ENCODE measurements around the gene EFCAB6.

EFCAB6 gene

GRCh38 chr22:43750751-43751150 lies 61.4 kb downstream of the EFCAB6 start:
- Histone ChIP-seq H3K79me2 (ENCODE audit: control insufficient read depth, low read length) (no peaks in the 10 kb centered on the region), H3K27me3 (ENCODE audit: control insufficient read depth, low read length) (peaks cover 2% of the 10 kb centered on the region; the same call in 1 of the 2 replicates), H4K20me1 (ENCODE audit: control insufficient read depth, insufficient read depth, low read depth, low read length) (no peaks in the 10 kb centered on the region), H3K36me3 (ENCODE audit: control insufficient read depth, low read length) (no peaks in the 10 kb centered on the region), H3K4me3 (ENCODE audit: low read length) (no peak overlapping the region), H3F3A (ENCODE audit: control insufficient read depth, insufficient read depth) (no peaks in the 10 kb centered on the region), H3K27ac (ENCODE audit: low read depth, low read length) (no peak overlapping the region), H3K4me1 (ENCODE audit: control insufficient read depth, low read length) (no peaks in the 10 kb centered on the region), H3K4me2 (ENCODE audit: low read length) (no peak overlapping the region), H3K9me3 (ENCODE audit: control insufficient read depth, insufficient read depth, low read length) (no peaks in the 10 kb centered on the region), H3K9me2 (replicated peaks; ENCODE audit: control insufficient read depth, low read length) (no peaks in the 10 kb centered on the region)
- TF ChIP-seq CTCF (IDR thresholded peaks at IDR 0.05; ENCODE audit: low read depth, low read length, poor library complexity, severe bottlenecking) = no peak
- no peak for TF ChIP-seq EZH2phosphoT487 (IDR thresholded peaks at IDR 0.05; ENCODE audit: borderline replicate concordance, low read length)

DNA sequence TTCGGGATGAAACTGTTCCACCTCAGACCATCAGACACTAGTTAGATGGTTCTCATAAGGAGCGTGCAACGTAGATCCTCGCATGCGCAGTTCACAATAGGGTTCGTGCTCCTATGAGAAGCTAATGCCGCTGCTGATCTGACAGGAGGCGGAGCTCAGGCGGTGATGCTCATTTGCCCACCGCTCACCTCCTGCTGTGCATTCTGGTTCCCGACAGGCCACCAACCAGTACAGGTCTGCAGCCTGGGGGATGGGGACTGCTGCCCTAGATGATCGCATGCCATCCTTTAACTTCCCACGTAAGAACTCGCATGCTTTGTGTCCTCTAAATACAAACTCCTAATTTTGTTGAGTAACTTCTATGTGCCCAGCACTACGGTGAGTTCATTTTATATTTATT lies 62.6 kb downstream of the EFCAB6 start:
- Histone ChIP-seq H3K79me2 (ENCODE audit: control insufficient read depth, low read length) (no peaks in the 10 kb centered on the region), H3K9me2 (replicated peaks; ENCODE audit: control insufficient read depth, low read length) (no peaks in the 10 kb centered on the region), H4K20me1 (ENCODE audit: control insufficient read depth, insufficient read depth, low read depth, low read length) (no peaks in the 10 kb centered on the region), H3K36me3 (ENCODE audit: control insufficient read depth, low read length) (no peaks in the 10 kb centered on the region), H3K27ac (ENCODE audit: low read depth, low read length) (no peak overlapping the region), H3F3A (ENCODE audit: control insufficient read depth, insufficient read depth) (no peaks in the 10 kb centered on the region), H3K4me3 (ENCODE audit: low read length) (no peak overlapping the region), H3K27me3 (ENCODE audit: control insufficient read depth, low read length) (peaks cover 2% of the 10 kb centered on the region; the same call in 1 of the 2 replicates), H3K4me1 (ENCODE audit: control insufficient read depth, low read length) (no peaks in the 10 kb centered on the region), H3K9me3 (ENCODE audit: control insufficient read depth, insufficient read depth, low read length) (no peaks in the 10 kb centered on the region), H3K4me2 (ENCODE audit: low read length) (no peak overlapping the region)
- TF ChIP-seq EZH2phosphoT487 (IDR thresholded peaks at IDR 0.05; ENCODE audit: borderline replicate concordance, low read length) = no peak
- TF ChIP-seq CTCF (IDR thresholded peaks at IDR 0.05; ENCODE audit: low read depth, low read length, poor library complexity, severe bottlenecking) = no peak

- Histone ChIP-seq H3K79me2 (ENCODE audit: control insufficient read depth, low read length) (no peaks in the 10 kb centered on the region), H4K20me1 (ENCODE audit: control insufficient read depth, insufficient read depth, low read depth, low read length) (no peaks in the 10 kb centered on the region), H3K4me3 (ENCODE audit: low read length) (no peak overlapping the region), H3K4me2 (ENCODE audit: low read length) (no peak overlapping the region), H3K27ac (ENCODE audit: low read depth, low read length) (no peak overlapping the region), H3K27me3 (ENCODE audit: control insufficient read depth, low read length) (no peaks in the 10 kb centered on the region), H3F3A (ENCODE audit: control insufficient read depth, insufficient read depth) (no peaks in the 10 kb centered on the region), H3K4me1 (ENCODE audit: control insufficient read depth, low read length) (no peaks in the 10 kb centered on the region), H3K36me3 (ENCODE audit: control insufficient read depth, low read length) (no peaks in the 10 kb centered on the region), H3K9me2 (replicated peaks; ENCODE audit: control insufficient read depth, low read length) (no peaks in the 10 kb centered on the region), H3K9me3 (ENCODE audit: control insufficient read depth, insufficient read depth, low read length) (no peaks in the 10 kb centered on the region)
- TF ChIP-seq CTCF (IDR thresholded peaks at IDR 0.05; ENCODE audit: low read depth, low read length, poor library complexity, severe bottlenecking) (no peak), EZH2phosphoT487 (IDR thresholded peaks at IDR 0.05; ENCODE audit: borderline replicate concordance, low read length) (no peak)
Observed at GRCh38 chr22:43747877-43748276, 64.2 kb downstream of the EFCAB6 start.

DNA sequence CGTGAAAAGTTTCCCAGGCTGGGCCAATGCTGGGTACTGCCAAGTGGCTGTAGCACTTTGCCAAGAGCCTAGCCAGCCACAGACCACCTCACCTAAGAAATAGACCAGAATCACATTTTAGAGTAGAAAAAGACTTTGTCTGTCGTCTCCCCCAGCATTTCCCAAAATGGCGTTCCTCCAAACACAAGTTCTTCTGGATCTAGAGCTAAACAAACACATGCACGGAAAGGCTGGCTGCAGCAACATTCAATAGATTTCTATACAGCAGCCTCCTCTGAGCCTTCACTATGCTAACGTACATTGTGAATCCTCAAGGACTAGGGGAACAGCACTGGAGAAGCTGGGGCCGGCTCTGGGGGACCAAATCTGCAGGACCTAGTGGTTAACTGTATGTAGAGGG lies 65.0 kb downstream of the EFCAB6 start:
- H3K27me3 ChIP-seq (ENCODE audit: control insufficient read depth, low read length) = no peaks in the 10 kb centered on the region
- H3K4me2 ChIP-seq (ENCODE audit: low read length) = no peak overlapping the region
- H3F3A ChIP-seq (ENCODE audit: control insufficient read depth, insufficient read depth) = no peaks in the 10 kb centered on the region
- no peaks in the 10 kb centered on the region for H4K20me1 ChIP-seq (ENCODE audit: control insufficient read depth, insufficient read depth, low read depth, low read length)
- no peak overlapping the region for H3K4me3 ChIP-seq (ENCODE audit: low read length)
- no peak for TF ChIP-seq CTCF (IDR thresholded peaks at IDR 0.05; ENCODE audit: low read depth, low read length, poor library complexity, severe bottlenecking)
- no peak for TF ChIP-seq EZH2phosphoT487 (IDR thresholded peaks at IDR 0.05; ENCODE audit: borderline replicate concordance, low read length)
- H3K9me3 ChIP-seq (ENCODE audit: control insufficient read depth, insufficient read depth, low read length) = no peaks in the 10 kb centered on the region
- H3K4me1 ChIP-seq (ENCODE audit: control insufficient read depth, low read length) = no peaks in the 10 kb centered on the region
- H3K9me2 ChIP-seq (replicated peaks; ENCODE audit: control insufficient read depth, low read length) = no peaks in the 10 kb centered on the region
- H3K36me3 ChIP-seq (ENCODE audit: control insufficient read depth, low read length) = no peaks in the 10 kb centered on the region
- H3K27ac ChIP-seq (ENCODE audit: low read depth, low read length) = no peak overlapping the region
- no peaks in the 10 kb centered on the region for H3K79me2 ChIP-seq (ENCODE audit: control insufficient read depth, low read length)

Measured in DOHH2 (cell line).